ELF-1 (cell line): Measurements from ENCODE around the gene EPB41L5.
"Not testable (repeated sequence)": the region's sequence is repeated elsewhere in the genome, so short reads cannot be mapped to it uniquely, and the experiment has no call there.

Source experiments
- DNase-seq: peaks from one replicate; pipeline ENCODE4 v3.0.0-alpha.2; 2016; ENCODE audit warnings: low read depth, low spot score

The EPB41L5 gene

DNA sequence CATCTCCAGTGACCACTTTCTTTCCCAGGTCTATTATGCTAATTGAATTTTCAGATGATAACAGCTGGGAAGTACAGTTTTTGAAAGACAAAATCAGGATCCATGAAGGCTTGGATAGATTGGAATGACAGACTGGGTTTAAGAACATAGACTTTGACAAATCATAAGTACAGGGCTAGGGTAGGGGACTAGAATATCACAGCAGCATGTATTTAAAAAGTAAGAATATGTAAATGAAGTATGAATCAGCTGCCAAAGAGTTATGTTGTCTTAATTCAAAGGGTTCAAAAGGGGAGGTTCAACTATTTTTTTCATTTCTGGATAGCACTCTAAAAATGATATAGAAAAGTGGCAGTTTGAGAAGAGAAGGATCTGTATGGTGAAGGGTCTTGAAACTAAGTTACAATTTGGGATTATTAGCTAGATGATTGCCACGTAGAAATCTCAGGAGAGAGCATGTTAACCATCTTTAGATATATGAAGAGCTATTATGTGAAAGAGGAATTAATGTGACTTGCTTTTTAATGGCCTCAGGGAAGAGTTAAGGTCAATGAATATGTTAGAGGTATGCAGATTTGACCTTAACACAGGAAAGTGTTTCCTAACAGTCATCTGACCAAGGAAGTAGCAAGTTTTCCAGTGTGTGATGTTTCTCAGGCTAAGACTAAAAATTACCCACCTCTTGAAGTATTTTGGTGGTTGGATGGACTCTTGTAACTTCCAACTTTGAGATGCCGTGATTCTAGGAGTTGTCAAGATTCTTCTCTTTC is 128.6 kb downstream of the EPB41L5 start:
- no peak for DNase-seq

DNA sequence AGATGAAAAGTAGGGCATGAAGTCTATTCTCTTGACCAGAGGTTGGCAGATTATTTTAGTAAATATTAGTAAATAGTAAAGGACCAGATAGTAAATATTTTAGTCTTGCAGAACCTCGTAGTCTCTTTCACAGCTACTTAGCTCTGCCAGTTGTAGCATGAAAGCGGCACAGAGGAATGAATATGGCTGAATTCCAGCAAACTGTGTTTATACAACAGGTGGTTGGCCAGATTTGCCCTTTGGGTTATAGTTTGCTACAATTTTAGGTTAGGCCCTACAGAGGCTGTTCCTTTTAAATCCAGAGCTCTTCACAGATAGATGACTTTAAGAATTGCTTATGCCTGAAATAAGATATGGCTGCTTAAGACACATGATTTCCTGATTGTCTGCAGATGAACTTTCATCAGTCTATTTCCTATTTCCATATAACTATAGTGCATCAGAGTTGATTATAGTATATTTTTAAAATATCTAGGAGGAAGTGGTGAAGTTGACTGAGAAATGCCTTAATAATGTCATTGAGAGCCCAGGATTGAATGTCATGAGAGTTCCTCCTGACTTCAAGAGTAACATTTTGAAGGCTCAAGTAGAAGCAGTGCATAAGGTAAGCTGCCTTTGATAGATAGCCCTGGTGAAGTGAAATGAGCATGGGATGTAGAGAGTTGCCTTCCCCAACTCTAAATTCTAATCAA is 129.8 kb downstream of the EPB41L5 start:
- DNase-seq = no peak

DNA sequence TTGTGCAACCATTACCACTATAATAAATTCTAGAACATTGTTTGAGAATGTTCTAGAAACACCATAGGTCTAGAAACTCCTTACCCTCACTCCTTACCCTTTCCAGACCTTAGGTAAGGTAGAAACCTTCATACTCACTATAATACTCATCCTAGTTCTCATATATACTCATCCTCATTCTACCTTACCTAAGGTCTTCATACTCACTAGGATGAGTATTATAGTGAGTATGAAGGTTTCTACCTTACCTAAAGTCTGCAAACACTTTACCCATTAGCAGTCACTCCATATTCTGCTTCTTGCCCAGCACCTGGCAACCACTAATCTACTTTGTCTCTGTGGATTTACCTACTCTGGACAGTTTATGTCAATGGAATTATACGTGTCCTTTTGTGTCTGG is 135.4 kb downstream of the EPB41L5 start:
- DNase-seq = no peak

DNA sequence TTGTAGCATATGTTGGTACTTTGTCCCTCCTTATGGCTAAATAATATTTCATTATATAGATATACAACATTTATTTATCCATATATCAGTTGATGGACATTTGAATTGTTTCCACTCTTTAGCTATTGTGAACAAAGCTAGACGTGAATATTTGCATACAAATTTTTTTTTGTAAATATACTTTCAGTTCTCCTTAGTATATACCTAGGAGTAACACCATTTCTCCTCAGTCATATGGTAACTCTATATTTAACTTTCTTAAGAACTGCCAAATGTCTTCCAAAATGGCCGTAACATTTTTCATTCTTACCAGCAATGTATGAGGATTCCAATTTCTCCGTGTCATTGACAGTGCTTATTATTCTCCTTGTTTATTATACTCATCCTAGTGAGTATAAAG is 135.8 kb downstream of the EPB41L5 start:
- no peak for DNase-seq

DNA sequence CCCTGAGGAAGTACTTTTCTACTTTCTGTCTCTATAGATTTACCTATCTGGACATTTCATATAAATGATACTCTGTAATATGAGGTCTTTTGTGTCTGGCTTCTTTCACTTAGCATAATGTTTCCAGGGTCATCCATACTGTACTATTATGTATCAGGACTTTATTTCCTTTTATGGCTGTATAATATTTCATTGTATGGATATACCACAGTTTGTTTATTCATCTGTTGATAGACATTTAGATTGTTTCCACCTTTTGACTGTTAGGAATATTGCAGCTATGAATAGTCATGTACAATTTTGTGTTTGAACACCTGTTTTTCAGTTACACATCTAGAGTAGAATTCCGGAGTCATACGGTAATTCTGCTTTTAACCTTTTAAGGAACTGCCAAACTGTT is 136.5 kb downstream of the EPB41L5 start:
- no peak for DNase-seq

DNA sequence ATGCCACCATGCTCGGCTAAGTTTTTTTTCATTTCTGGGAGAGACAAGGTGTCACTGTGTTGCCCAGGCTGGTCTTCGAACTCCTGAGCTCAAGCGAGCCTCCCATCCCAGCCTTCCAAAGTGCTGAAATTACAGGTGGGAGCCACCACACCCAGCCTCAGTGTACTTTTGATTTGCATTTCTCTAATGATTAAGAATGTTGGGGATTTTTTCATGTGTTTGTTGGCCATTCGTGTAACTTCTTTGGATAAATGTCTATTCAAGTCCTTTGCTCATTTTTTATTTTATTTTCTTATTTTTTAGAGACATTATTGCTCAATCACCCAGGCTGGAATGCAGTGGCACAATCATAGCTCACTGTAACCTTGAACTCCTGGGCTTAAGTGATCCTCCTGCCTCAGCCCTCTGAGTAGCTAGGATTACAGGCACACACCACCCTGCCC is 137.2 kb downstream of the EPB41L5 start:
- no peak for DNase-seq

DNA sequence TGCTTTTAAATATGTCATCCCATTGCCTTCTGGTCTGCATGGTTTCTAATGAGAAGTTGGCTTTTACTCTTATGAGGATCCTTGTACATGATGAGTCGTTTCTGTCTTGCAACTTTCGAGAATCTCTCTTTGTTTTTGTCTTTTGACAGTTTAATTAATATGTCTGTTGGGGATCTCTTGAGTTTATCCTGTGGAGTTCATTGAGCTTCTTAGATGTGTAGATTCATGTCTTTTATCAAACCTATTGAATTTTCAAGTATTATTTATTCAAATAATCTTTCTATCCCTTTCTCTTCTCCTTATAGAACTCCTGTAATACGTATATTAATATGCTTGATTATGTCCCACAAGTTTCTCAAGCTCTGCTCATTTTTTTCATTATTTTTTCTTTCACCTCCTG is 142.4 kb downstream of the EPB41L5 start:
- DNase-seq = no peak

DNA sequence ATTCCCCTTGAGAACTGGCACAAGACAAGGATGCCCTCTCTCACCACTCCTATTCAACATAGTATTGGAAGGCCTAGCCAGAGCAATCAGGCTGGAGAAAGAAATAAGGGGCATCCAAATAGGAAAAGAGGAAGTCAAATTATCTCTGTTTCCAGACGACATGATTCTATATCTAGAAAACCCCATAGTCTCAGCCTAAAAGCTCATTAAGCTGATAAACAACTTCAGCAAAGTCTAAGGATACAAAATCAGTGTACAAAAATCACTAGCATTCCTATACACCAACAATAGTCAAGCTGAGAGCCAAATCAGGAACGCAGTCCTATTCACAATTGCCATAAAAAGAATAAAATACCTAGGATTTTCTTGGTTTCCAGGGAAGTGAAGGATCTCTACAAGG is 145.8 kb downstream of the EPB41L5 start:
- not testable (repeated sequence) for DNase-seq

DNA sequence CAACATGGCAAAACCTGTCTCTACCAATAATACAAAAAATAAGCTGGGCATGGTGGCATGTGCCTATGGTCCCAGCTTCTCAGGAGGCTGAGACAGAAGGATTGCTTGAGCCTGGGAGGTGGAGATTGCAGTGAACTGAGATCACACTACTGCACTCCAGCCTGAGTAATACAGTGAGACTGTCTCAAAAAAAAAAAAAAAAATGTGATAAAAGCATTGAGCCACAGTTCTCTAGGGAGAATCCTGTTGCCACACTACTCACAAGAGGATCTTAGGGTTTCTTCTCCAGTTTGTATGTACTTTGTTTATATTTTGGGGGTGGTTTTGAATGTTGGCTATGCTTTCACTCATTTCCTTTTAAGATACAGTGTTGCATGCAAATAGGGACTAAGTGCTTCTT is 148.3 kb downstream of the EPB41L5 start:
- no peak for DNase-seq

DNA sequence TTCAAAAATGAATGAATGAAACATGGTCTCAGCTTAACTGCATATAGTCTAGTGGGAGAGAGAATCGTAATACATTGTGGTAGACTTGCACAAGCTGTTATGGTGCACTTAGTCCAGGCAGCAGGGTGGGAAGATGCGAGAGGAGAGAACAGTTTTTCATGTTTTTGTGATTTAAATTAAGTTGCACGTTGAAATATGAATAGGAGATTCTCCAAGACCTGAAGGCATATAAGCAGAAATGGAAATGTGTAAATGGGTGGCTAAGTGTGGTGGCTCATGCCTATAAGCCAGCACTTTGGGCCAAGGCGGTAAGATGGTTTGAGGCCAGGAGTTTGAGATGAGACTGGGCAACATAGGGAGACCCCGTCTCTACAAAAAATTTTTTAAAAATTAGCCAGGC is 149.8 kb downstream of the EPB41L5 start:
- DNase-seq = no peak

DNA sequence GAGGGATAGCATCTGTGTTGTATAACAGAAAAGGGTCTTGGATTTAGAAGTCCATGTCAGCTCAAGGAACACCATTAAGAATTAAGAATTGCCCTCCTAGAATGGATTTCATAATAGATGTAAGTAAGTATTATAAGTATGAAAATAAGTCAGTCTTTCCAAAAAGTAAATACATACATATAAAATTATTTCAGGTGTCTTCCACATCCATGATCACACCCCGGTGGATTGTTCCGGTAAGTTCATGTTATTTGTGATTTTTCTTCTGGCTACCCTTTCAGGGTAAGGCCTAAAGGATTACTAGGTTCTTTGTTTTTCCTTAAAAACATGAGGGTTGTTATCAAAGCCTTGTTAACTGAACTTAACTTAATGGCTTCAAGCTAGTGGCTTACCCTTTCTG is 154.4 kb downstream of the EPB41L5 start:
- no peak for DNase-seq

DNA sequence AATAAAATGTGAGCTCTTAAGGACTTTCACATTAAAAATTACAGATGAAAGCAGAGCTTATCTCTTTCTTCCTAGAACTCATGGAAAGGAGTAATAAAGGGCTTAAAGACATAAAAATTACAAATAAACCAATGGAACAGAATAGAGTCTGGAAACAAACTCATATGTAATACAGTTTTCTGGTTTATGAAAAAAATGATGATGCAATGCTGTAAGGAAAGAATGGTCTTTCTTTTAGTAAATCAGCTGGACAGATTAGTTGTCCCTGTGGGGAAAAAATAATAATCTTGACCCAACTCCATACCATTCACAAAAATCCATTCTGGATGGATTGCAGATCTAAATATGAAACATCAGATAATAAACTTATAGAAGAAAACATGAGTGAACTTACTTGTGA is 156.1 kb downstream of the EPB41L5 start:
- DNase-seq = no peak

DNA sequence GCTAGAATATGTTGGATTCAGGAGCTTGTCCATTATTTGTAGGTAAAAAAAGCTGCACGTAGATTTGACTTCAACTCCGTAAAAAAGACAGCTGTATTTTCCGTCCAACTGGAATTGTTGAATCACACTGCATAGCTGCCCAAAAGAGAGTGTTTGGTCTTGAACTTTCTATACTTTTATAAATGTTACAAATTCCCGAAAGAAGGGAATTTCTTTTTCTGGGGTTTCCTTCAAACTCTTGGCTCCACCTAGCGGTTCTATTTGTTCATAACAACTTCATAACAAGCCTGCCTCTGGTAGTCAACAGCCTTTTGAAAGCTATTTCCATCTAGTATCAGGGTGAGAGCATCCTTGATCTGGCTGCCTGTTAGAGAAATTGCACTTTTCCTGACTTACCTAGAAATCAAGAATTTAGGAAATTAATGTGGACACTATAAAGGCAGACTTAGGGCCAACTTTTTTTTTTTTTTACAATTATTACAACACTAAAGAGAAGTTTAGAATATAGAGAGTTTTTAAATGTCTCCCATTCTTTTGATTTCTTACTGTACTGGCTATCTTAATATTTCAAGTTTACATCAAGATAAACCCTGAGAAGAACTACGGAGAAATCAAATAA is 162.2 kb downstream of the EPB41L5 start:
- peak; percentile 55 for DNase-seq

DNA sequence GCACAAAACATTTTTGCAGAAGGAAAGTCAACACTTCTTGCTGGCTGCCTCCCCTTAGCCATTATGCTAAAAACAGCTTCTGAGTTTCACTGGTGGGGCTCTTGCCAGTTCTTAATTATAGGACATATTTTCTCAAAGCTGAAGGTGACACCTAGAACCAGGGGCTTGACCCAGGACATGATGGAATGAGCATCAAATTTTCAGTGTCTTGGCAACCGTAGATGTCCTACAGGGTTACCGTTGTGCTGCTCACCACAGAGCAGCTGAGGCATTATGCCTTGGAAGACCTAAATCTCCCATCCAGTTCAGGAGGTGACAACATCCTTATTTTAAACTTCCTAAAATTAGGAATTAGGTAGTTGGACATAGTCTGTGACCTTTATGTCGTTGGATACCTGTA is 163.6 kb downstream of the EPB41L5 start:
- DNase-seq = no peak

DNA sequence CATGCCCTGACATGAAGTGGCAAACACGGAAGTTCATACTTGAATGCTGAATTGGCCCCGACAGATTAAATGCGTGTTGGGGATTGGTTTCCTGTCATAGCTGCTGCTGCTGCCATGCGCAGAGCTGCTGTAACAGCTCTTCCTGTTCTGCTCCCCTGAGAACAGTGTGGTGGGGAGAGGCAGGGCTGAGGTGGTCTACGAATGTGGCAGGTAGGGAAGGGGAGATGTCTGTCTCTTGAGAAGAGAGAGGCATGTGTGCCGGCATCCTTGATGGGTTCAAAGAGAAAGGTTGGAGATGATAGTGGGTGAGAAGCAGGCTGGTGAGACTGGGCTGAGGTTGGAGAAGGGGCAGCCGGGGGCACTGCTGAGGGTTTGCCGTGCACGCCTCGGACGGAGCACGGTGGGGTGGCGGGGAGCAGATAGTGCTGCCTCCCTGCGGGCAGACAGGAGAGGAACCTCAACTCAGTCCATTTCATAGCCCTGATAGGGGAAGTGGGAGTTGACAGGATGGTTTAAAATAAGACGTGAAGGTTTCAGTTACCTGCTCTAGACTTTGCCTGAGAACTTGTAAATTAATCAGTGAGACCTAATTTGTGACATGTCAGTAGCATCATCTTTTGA is 164.2 kb downstream of the EPB41L5 start:
- DNase-seq = no peak

DNA sequence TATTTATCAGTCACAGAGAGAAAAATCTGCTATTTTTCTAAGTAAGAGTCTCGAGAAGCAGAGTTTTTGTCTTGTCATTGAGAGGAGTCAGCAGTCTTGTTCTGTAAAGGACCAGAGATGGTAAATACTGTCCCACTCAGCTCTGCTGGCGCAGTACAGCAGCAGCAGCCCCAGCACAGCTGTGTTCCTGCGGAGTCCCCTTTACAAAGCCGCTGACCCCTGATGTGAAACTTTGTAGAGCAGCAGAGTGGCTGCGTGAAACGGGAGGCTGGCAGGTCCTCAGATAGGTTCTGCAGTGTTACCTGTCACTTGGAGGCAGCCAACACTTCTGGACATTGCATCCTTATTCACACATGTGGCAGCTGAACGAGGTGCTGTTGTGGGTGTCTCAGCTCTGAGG is 165.1 kb downstream of the EPB41L5 start:
- DNase-seq = no peak

DNA sequence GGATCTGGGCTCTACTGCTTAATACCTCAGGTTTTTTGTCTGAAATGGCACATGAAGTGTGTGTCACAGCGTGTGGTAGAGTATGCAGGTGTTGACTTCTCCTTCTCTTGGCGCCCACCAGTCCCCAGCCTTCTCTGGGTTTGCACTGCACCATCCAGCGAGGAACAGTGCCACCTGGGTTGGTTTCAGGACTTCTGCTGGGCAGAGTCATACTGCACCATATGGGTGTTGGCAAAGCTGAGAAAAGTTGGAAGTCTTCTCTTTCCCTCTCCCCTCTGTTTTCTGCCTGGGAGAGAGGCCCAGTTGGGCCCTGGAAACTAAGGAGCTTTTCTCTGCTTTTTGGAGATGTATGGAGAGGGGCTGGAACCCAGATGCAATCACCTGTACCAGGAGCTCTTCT is 166.5 kb downstream of the EPB41L5 start:
- DNase-seq = no peak

DNA sequence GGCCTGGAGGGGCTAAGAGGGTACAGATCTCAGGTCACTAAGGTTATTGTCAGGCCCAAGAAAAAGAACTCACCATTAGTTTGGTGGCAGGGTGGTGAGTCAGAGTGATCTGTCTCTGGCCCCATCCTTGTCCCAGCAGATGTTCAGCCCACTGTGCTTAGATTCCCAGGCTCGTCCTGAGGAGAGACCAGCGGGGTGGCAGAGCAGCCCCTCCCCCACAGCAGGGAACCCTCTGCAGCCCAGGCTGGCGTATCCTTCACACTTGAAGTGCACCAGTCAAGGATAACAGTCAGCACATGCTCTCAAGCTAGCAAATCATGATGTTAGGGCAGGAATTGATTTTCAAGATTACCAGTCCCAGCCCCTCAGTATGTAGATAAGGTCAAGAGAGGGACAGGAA is 167.2 kb downstream of the EPB41L5 start:
- DNase-seq = peak; percentile 58

DNA sequence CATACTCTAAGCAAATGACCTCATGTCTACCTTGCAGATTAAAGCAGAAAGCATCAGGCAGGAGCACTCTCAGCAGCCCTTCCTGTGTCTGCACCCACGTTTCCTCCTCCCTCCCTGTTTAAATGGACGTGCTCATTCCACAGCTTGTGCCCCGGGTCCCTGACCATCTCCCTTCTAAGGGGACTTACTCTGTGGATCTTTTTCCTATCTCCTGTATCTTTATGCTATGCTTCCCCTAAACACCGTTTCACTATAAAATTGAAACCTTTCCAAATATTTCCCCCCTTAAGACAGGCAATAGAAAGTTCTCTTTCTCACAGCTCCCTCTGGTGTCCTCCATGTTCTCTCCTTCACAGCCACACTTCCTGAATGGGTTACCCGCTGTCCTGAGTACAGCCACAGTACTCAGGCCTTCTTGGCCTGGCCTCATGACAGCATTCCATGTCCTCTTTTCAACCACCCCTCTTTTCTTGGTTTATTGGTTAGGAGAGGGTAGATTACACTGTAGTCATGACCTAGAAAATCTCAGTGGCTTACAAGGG is 169.2 kb downstream of the EPB41L5 start:
- no peak for DNase-seq

DNA sequence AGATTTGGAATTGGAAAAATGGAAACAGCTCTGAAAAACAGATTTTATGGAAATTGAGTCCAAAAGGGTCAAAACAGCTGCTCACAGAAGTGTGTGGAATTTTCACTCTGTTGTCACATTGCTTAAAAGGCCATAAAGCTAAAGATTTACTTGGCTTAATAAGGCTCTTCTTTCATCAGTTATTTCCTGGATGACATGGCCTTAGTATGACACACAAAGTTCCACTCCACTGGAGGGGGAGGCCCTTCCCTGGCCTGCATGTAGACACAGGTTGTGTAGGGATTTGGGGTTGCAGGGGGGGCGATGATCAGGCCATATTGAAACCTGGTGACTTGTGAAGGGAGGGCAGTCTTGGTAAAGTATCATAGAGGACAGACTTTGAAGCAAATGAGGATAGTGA is 176.3 kb downstream of the EPB41L5 start:
- no peak for DNase-seq

DNA sequence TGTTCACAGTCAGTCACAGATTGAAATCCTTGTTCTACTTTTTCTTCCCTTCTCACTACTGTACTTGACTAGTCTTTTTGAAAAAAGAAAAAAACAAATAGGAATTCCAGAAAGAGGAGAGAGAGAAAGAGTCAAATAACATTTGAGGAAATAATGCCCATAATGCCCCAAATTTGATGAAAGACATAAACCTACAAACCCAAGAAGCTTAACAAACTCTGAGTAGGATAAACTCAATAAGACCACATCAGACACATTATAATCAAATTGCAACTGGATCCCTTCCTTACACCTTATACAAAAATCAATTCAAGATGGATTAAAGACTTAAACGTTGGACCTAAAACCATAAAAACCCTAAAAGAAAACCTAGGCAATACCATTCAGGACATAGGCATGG is 179.4 kb downstream of the EPB41L5 start:
- no peak for DNase-seq

DNA sequence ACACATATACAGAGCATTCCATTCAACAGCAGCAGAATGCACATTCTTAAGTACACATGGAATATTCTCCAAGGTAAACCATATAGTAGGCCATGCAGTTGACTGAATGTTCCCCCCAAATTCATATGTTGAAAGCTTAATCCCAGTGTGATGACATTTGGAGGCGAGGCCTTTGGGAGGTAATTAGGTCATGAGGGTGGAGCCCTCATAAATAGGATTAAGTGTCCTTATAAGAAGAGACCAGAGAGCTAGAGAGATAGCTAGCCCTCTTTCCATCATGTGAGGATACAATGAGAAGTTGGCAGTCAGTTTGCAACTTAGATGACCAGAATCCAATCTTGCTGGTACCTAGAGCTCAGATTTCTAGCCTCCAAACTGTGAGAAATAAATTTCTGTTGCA is 182.7 kb downstream of the EPB41L5 start:
- DNase-seq = no peak
